ENCODE measurements around the gene PPP1R13L.
"Not testable (repeated sequence)": the region's sequence is repeated elsewhere in the genome, so short reads cannot be mapped to it uniquely, and the experiment has no call there.

The PPP1R13L gene

GRCh38 chr19:45404557-45405434 lies at the start of gene PPP1R13L:
TSS of gene PPP1R13L (minus strand) at chr19:45405069. CDS start at chr19:45398318, 6,751 bp downstream.
- DNase-seq = peak; percentile 57

GRCh38 chr19:45451850-45452387 lies 47.0 kb upstream of the PPP1R13L start:
- DNase-seq = no peak

GRCh38 chr19:45451131-45451849 lies 46.4 kb upstream of the PPP1R13L start:
- DNase-seq = peak; percentile 86

- DNase-seq = peak; percentile 80
Observed at GRCh38 chr19:45450012-45450333, 45.1 kb upstream of the PPP1R13L start.

- DNase-seq = peak; percentile 37
Observed at GRCh38 chr19:45448887-45449299, 44.0 kb upstream of the PPP1R13L start.

- DNase-seq = no peak
Observed at GRCh38 chr19:45448425-45448756, 43.5 kb upstream of the PPP1R13L start.

- DNase-seq = no peak
Observed at GRCh38 chr19:45446944-45447343, 42.1 kb upstream of the PPP1R13L start.

- DNase-seq = peak; percentile 61
Observed at GRCh38 chr19:45446295-45446694, 41.4 kb upstream of the PPP1R13L start.

GRCh38 chr19:45445139-45445538 lies 40.3 kb upstream of the PPP1R13L start:
- DNase-seq = no peak

- DNase-seq = peak; percentile 92
Observed at GRCh38 chr19:45444318-45445041, 39.6 kb upstream of the PPP1R13L start.

- peak; percentile 67 for DNase-seq
Observed at GRCh38 chr19:45443462-45444317, 38.8 kb upstream of the PPP1R13L start.

GRCh38 chr19:45442778-45443461 lies 38.1 kb upstream of the PPP1R13L start:
- peak; percentile 69 for DNase-seq

- DNase-seq = no peak
Observed at GRCh38 chr19:45442408-45442777, 37.5 kb upstream of the PPP1R13L start.

- DNase-seq = no peak
Observed at GRCh38 chr19:45440873-45441654, 36.2 kb upstream of the PPP1R13L start.

GRCh38 chr19:45440259-45440638 lies 35.4 kb upstream of the PPP1R13L start:
- no peak for DNase-seq

GRCh38 chr19:45439569-45440258 lies 34.8 kb upstream of the PPP1R13L start:
- DNase-seq = peak; percentile 91

GRCh38 chr19:45439190-45439568 lies 34.3 kb upstream of the PPP1R13L start:
- DNase-seq = no peak

- no peak for DNase-seq
Observed at GRCh38 chr19:45437328-45437727, 32.5 kb upstream of the PPP1R13L start.

GRCh38 chr19:45432543-45432942 lies 27.7 kb upstream of the PPP1R13L start:
- not testable (repeated sequence) for DNase-seq

- DNase-seq = not testable (repeated sequence)
Observed at GRCh38 chr19:45431008-45431407, 26.1 kb upstream of the PPP1R13L start.

Data from CD4-positive, alpha-beta T cell treated with Interleukin-12 subunit alpha and Interleukin-12 subunit beta, for 1 hour (primary cell).